Sciatic nerve (tissue), 2 donors: Measurements from ENCODE around the gene GRPEL1. TPM values are rescaled to one million over a fixed set of nuclear protein-coding genes. Genes with fewer than 3 reads are reported as not detected.

Experiments
- ATAC-seq: fragments of 200-7000 bp; cut with Tn5 transposase; one replicate; pipeline ENCODE4 v1.9.1; 2020; ENCODE audit warnings: mild to moderate bottlenecking, moderate library complexity
- DNase-seq: peaks from one replicate; pipeline ENCODE4 v3.0.0-alpha.2; 2020; ENCODE audit warnings: low spot score
- intact Hi-C: fragments of 100-400 bp; cut with DNase I; formaldehyde crosslinking; loops from one replicate; pipeline ENCODE4 v1.14.2; 2022
- total RNA-seq: library from RNA; stranded (reverse); fragmentation: NEBNext Ultra II Directional; extraction: Animal tissue kit (Norgen Biotek cat#: 25700); gene quantifications from one replicate; pipeline ENCODE4 v1.2.1, GENCODE V29; 2021
- donor health status: DM: no; HTN: no; CAD: no.
- donor health status: DM: no; HTN: no; CAD: no.

GRPEL1 gene
- total RNA-seq, 1 donor from 2014 or later, result 20.6 TPM

GRCh38 chr4:7051905-7052304 lies 16.0 kb downstream of the GRPEL1 start:
- no peak for ATAC-seq
- intact Hi-C loops, result no loop called here
- no peak for DNase-seq

DNA sequence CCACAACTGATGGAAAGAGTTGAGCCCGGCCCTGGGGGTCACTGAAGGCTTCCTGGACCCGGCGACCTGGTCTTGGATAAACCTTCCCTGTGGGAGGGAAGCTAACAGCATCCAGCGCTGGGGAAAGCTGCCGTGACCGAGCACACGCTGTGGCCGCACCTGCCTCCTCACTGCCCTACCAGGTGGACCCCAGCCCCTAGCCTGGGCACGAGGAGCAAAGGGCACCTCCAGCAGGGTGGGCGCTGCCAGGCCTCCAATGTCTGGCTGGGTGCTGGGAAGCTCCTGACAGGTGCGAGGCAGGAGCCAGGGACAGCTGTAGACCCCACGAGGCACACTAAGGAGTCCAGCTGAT lies 16.7 kb downstream of the GRPEL1 start:
- intact Hi-C loops, result no loop called here
- ATAC-seq (no peak), DNase-seq (no peak)

GRCh38 chr4:7050481-7051143 lies 17.3 kb downstream of the GRPEL1 start:
- intact Hi-C loops, result no loop called here
- DNase-seq (no peak), ATAC-seq (no peak)

DNA sequence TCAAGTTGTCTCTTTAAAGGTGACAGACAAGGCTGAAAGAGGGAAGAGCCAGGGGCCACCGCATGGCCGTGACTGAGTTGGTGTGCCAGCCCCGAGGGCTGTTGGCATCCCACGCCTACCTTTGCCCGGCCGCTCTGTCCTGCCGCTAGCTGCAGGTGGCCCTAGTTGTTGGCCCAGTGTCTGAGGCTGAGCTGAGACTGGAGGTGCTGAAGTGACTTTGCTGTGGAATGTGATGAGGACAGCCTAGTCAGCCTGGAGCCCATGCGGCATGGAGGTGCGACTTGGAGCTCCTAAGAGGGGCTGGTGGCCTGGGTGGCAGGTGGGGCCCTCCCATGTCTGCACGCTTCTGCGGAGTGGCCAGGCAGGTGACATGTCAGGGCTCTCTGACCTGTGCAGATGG lies 18.1 kb downstream of the GRPEL1 start:
- ATAC-seq, result no peak
- intact Hi-C loops, result no loop called here
- DNase-seq, result no peak

DNA sequence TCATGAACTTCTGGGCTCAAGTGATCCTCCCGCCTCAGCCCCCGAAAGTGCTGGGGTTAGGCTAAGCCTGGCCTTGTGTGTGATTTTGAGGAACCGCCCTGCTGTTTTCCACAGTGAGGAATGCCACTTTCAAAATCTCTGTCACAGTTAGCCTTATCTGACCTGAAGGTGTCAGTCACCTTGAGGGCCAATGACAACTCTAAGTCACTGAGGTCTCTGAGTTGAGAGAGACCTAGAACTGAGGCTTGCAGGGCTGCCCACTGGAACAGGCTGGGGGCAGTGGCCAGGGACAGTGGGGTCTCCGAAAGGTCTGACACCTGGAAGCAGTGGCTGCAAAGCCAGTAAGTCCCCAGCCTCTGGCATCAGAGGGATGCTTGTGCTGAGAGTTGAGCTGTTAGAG lies 18.6 kb downstream of the GRPEL1 start:
- DNase-seq (no peak), ATAC-seq (no peak)
- intact Hi-C loops, result no loop called here

GRCh38 chr4:7048642-7049041 lies 19.2 kb downstream of the GRPEL1 start:
- no peak for ATAC-seq
- no peak for DNase-seq
- intact Hi-C loops, result no loop called here

GRCh38 chr4:7046971-7047370 lies 20.9 kb downstream of the GRPEL1 start:
- DNase-seq (no peak), ATAC-seq (no peak)
- intact Hi-C loops, result no loop called here

DNA sequence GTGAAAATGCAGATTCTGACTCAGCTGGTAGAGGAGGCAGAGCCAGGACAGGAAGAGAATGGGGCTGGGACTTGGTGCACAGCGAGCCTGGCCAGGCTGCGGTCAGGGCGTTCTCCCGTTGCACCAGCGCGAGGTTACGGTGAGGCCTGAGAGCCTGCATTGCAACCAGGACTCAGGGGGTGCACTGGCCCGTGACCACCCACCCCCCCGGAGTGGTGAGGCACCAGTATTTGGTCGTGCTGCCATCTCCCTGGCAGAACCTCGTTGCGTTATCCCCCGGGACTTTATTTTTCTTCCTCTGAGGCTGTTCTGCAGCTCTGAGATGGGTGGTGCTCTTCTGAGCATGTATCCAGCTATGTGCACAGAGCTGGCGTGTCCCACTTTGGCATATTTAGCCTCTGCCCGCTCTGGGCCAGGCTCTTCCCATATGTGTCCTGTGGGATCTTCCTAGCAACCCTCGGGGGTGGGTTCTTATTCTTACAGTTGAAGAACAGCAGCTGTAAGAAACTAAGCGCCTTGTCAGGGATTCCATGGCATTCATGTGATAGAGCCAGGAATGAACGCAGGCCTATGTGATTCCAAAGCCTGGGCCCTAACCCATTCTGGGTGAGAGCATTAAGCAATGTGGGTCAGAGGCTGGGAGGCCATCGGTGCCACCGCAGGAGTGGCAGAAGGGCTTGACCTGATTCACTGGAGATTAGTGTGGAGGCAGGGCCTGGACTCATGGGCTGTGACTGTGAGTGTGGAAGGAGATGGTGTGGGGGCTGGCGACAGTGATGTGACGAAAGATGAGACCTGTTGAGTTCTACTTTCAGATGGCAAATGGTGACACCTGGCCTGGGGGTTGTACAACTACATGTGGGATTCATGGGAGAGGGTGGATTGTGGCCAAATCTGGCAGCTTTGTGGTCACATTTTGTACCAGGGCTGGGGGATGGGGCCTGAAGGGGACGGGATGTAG lies 21.6 kb downstream of the GRPEL1 start:
- no peak for ATAC-seq
- DNase-seq, result no peak
- intact Hi-C loops, result no loop called here

DNA sequence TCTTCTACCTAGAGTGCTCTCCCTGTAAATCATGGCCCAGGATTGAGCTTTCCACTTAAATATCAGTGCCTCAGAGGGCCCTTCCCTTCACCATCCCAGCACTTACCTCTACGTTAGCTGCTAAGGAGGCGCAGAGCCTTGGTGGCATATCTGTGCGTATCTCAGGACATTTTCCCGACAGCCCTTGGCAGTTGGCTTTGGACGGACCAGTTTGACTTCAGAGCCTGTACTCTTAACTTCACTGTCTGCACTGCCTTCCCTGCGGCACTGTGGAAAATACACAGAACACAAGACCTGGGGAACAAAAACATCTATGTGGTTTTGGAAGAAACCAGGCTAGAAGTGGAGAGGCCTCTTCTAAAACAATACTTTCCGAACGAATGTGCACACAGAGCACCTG lies 22.3 kb downstream of the GRPEL1 start:
- DNase-seq, result no peak
- intact Hi-C loops, result no loop called here
- ATAC-seq, result no peak

DNA sequence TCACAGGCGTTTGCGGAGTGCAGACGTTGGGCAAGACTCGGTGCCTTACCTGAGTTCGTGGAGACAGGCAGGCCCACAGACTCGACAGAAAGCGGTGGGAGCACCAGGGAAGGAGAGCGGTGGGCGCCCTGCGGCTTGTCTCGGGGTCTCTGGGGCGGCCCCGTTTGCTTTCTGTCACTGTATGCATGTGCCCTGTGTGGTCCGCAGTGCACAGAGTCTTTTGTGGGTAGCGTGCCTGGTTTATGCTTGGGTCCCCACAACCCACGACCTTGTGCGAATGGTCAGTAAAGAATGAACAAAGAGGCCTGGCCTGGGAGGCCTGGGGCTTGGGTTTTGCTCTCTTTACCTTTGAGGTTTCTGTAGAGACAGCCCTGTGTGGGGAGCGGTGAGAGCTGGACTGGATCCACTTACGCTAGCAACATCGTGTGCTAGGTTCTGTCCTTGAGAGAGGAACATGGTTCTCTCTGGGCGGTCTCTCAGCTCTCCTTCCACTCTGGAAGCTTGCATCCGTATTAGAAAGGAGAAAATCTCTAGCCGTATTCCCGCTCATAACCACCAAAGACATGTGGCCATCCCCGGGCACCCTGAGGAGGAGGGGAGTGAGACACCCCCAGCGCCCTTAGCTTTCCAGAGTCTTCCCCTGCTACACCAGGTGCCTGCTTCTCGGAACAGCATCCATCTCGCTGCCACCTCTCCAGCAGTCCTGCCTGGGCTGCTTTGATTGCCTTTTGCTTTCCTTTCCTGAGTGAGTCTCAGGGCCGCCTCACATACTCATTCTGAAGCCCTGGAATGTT lies 23.5 kb downstream of the GRPEL1 start:
- intact Hi-C loops, result no loop called here
- ATAC-seq, result peak; percentile 1
- DNase-seq, result no peak

- intact Hi-C loops, result no loop called here
- DNase-seq (peak; percentile 71), ATAC-seq (peak; percentile 1)
Measured at GRCh38 chr4:7043284-7044136, 24.4 kb downstream of the GRPEL1 start, which contains the start of gene TADA2B. Gene TADA2B (plus strand): TSS chr4:7043372. CDS start chr4:7043580, 208 bp downstream.

GRCh38 chr4:7042503-7043283 lies 25.2 kb downstream of the GRPEL1 start:
- peak; percentile 97 for DNase-seq
- intact Hi-C loops, result no loop called here
- peak; percentile 98 for ATAC-seq

DNA sequence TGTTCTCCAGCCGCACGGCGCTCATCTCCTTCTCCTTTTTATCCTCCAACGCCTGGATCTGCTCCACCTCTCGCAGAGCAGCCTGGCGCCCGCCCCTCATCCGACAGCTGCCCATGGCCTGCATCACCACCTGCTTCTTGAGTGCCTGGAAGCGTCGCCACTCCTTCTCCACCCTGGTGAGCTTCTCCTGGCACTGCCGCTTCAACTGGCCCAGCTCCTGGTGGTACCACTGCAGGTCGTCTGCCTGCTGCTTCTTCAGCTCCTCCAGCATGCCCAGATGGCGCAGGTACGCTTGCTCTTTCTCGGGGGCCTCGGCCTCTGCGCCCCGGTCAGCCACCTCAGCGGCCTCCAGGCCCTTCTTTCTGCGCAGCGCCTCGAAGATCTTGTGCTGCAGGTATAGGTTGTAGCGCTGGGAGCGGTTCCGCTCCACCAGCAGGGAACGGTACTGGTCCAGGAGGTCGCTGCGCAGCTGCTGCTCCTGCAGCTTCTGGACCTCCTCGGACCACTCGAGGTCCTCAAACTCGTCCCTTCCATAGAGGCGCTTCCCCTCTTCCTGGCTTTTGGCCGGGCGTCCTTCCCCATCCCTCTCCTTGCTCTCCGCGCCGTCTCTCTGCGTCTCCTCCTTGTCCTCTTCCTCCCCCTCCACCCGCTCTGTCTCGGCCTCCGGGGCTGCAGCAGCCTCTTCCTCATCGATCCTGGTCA lies 25.9 kb downstream of the GRPEL1 start:
- intact Hi-C loops, result no loop called here
- DNase-seq, result peak; percentile 80
- ATAC-seq, result no peak

GRCh38 chr4:7041246-7041645 lies 26.6 kb downstream of the GRPEL1 start:
- DNase-seq, result no peak
- intact Hi-C loops, result no loop called here
- no peak for ATAC-seq

DNA sequence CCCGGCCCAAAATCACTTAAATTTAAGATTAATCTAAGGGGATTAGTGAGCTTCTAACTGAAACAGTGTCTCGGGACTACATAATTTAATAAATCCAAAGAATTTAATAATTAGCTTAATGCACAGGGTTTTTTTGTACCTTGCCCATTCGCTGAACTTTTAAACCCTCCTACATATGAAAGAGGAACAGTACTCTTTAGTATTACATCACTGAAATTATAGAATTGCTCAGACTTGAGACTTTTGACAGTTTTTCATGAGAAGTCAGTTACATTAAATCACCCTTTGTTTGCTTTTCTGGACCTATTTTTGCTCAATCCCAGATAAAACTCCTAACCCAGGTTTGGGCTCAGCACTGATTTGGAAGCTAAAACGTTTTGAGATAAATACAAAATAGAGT lies 27.1 kb downstream of the GRPEL1 start:
- intact Hi-C loops, result no loop called here

DNA sequence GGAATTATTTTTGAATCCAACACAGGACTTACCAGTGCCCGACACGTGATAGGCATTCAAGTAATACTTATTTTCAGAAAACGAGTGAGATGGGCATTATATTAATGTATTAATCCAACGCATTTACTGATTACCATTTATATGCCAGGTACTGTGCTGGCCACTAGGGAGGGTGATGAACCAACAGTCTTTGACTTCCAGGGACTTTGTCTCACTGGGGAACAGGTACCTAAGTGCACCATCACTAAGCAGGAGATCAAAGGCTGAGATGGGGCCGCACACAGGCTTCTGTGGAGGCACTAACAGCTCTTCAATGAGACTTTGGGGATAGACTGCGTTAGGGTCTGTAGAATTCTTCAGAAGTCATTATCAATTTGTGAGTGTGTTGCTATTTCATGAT lies 30.4 kb downstream of the GRPEL1 start:
- intact Hi-C loops, result no loop called here
- DNase-seq (no peak), ATAC-seq (no peak)

More for the DNA sequence above, 27.1 kb downstream of the GRPEL1 start:
- ATAC-seq, result no peak
- no peak for DNase-seq
